HepG2 (cell line): Measurements from ENCODE around the gene FGFR2.

Experiments used
- CBX5 ChIP-seq: sonication (generic); formaldehyde crosslinking; IDR thresholded peaks from 2 replicates; pipeline ENCODE4 v1.4.0; 2020; ENCODE audit warnings: missing genetic modification reagents, borderline replicate concordance
- EP300 ChIP-seq, 3 experiments: sonication (generic) in 1 of 3; formaldehyde crosslinking in 1 of 3; IDR thresholded peaks; 2 replicates each; pipeline versions ENCODE4 v1.5.1 to v1.6.1; 2011 to 2020; ENCODE audit warnings: low read depth in 2 of 3, low read length in 2 of 3, borderline replicate concordance in 1 of 3, improper control_type of control experiment in 1 of 3, mild to moderate bottlenecking in 1 of 3, missing genetic modification reagents in 1 of 3, moderate library complexity in 1 of 3

DNA sequence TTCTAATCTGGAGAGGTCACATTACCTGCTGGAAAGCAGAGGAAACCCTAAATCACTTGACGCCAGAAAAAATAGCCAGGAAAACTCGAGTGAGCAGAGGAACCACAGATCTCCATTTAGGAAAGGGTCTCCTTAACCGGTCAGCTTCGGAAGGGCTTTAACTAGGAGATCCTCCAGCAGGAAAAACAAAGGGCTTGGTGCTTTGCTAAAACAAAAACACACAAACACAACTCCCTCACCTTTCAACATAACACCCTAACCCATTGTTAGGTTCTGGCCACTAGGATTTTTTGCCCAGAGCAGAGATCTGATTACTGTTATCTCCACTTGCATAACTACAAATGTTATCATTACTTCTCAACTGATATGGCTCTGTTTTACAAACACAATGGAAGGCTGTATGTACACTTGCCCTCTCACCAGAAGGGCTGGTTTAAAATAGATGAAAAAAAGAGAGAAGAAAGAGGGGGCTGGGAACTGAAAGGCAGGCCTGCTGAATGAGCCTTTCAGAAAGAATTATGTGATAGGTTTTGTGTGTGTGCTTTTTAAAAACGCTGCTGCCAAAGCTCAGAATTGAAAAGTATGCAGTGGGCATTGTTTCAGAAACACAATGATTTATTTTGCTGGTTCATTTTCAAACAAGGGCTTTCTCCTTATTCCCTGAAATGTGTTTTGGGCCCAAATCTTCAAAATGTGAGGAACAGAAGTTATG, 161.5 kb downstream of the FGFR2 start:
- TF ChIP-seq EP300 (IDR thresholded peaks at IDR 0.05; ENCODE audit: low read depth in 2 of 2, low read length in 2 of 2) (no peak), EP300 (CRISPR knock-in tag; IDR thresholded peaks at IDR 0.05; ENCODE audit: borderline replicate concordance) (no peak), CBX5 (CRISPR knock-in tag) (no peak)
